Cardiac muscle cell (in vitro differentiated cells and primary cell): Measurements from ENCODE around the gene CDH5. TPM values are rescaled to one million over a fixed set of nuclear protein-coding genes. Genes with fewer than 3 reads are reported as not detected.

Experiments
- DNase-seq, 2 donors: peaks; one replicate each; pipeline versions ENCODE4 v3.0.0 to v3.0.0-alpha.2; 2010 to 2017; ENCODE audit warnings: low read depth in 1 of 2, low spot score in 1 of 2
- H3K27ac ChIP-seq: fragments of 200-600 bp; sonication (generic); 2 replicates; pipeline ENCODE4 v1.5.1; 2016
- H3K27me3 ChIP-seq: fragments of 200-600 bp; sonication (generic); 2 replicates; pipeline ENCODE4 v1.6.0; 2016; ENCODE audit warnings: control low read depth
- H3K36me3 ChIP-seq: fragments of 200-600 bp; sonication (generic); 2 replicates; pipeline ENCODE4 v1.5.1; 2016; ENCODE audit warnings: control low read depth
- H3K4me1 ChIP-seq: fragments of 200-600 bp; sonication (generic); 2 replicates; pipeline ENCODE4 v1.8.1; 2017; ENCODE audit warnings: low read depth, mild to moderate bottlenecking, mixed run types
- H3K4me3 ChIP-seq: fragments of 200-600 bp; sonication (generic); 2 replicates; pipeline ENCODE4 v1.5.1; 2016; ENCODE audit warnings: mild to moderate bottlenecking
- H3K9me3 ChIP-seq: fragments of 200-600 bp; sonication (generic); 2 replicates; pipeline ENCODE4 v1.5.1; 2017; ENCODE audit warnings: low read depth, mild to moderate bottlenecking, control low read depth
- polyA plus RNA-seq: library from polyadenylated mRNA; unstranded; fragments of >200 nt; fragmentation: Nextera tagmentation; extraction: Ambion mirVana; gene quantifications from 2 replicates; pipeline ENCODE4 v1.2.1, GENCODE V29; 2016
- total RNA-seq: library from RNA; depleted of rRNA; stranded (reverse); fragments of >200 nt; gene quantifications from 2 replicates; pipeline ENCODE4 v1.2.3, GENCODE V29; 2016
- TF ChIP-seq, protein P1 (sequence below): IDR thresholded peaks from 2 replicates; pipeline ENCODE4 v1.5.1; 2012; ENCODE audit warnings: low read depth, mild to moderate bottlenecking, low read length

Gene CDH5
- total and polyA plus RNA-seq, 2 experiments from 2014 or later: 1.1 to 4.1 TPM

DNA sequence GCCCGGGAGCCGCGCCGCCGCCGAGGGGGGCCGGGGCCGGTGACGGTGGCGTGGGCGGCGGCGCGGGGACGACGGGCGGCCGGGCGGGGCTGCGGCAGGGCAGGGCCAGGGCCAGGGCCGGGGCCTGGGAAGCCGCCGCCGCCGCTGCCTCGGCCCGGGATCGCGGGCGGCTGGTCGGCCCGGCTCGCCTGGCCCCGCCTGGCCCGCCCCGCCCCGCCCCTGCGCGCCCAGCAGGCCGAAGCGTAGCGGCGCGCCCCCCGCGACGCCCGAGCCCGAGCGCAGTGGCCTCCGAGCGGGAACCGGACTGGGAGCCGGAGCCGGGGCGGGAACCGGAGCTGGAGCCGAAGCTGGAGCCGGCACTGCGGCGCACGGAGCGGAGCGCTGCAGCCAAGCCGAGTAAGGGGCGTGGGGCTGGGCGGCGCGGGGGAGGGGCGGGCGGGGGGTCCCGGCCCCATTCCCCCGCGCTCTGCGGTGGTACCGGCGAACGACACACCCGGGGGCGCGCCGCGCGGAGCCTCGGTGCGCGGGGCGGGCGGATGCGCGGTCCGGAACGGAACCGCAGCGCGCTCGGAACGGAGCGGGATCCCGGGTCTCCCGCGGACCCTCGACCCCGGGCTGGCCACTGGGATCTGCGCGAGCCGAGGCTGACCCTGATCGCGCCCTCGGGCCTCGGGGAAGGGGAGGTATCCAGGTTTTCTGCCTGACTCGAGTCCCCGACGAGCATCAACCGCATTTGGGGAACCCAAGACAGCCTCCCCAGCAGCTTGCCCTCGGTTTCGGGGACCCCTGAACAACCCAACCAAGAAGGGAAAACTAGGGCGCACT is 60.8 kb downstream of the CDH5 start, which contains the start of gene BEAN1:
TSS of gene BEAN1 (plus strand) at position 260 of the 825 bp plus-strand sequence. CDS start 10,382 bp downstream, outside the sequence.
- H3K27ac ChIP-seq: no peak within 1 kb of the TSS
- peak within 1 kb of the TSS; percentile 78 for H3K4me3 ChIP-seq
- TF ChIP-seq, protein P1, sequence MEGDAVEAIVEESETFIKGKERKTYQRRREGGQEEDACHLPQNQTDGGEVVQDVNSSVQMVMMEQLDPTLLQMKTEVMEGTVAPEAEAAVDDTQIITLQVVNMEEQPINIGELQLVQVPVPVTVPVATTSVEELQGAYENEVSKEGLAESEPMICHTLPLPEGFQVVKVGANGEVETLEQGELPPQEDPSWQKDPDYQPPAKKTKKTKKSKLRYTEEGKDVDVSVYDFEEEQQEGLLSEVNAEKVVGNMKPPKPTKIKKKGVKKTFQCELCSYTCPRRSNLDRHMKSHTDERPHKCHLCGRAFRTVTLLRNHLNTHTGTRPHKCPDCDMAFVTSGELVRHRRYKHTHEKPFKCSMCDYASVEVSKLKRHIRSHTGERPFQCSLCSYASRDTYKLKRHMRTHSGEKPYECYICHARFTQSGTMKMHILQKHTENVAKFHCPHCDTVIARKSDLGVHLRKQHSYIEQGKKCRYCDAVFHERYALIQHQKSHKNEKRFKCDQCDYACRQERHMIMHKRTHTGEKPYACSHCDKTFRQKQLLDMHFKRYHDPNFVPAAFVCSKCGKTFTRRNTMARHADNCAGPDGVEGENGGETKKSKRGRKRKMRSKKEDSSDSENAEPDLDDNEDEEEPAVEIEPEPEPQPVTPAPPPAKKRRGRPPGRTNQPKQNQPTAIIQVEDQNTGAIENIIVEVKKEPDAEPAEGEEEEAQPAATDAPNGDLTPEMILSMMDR: no peak
- peaks cover 93% of the 10 kb centered on the region for H3K27me3 ChIP-seq
- peak; percentile 54 to 71 for DNase-seq
- H3K4me1 ChIP-seq: no peaks in the 10 kb centered on the region
- H3K36me3 ChIP-seq: no peaks in the 10 kb centered on the region
- no peaks in the 10 kb centered on the region for H3K9me3 ChIP-seq

DNA sequence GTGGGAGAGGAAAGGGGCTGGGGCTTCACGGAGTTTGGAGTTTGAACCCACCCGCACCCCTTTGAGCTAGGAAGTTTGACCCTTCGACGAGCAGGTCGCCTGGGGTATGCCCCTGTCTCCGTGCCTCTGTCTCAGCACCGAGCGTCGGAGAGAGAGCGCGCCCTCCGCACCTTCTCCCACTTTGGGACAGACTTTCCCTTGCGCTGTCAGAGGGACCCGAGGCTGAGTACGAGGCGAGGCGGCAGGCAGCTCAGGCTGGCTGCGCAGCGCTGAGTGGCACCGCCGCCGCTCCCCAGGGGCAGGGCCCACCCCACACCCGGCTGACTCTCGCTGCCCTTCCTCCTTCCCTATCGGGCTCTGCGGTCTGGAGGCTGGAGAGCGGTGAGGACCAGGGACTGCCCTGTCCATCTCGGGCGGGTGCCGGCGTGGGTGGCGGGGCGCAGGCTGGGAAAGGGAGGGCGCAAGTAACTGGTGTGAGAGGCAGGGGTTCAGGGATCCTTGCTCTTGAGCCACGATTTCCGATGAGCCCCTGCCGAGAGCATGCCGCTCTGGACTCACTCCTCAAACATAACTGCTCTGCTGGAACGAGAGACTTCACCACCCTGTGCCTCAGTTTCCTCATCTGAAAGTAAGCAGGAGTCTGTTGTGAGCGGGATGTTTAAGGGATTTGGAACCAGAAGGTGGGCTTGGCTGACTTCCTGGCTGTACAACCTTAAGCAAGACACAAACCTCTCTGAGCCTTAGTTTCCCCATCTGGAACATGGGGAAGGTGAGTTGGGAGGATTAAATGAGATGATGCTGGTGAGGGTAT is 61.6 kb downstream of the CDH5 start:
- Histone ChIP-seq H3K27ac (no peak overlapping the region), H3K4me1 (no peaks in the 10 kb centered on the region), H3K27me3 (peaks cover 85% of the 10 kb centered on the region), H3K9me3 (no peaks in the 10 kb centered on the region), H3K4me3 (peak overlapping the region; percentile 78), H3K36me3 (no peaks in the 10 kb centered on the region)
- peak in 1 of 2 donors; percentile 56 for DNase-seq
- TF ChIP-seq, protein P1: no peak

DNA sequence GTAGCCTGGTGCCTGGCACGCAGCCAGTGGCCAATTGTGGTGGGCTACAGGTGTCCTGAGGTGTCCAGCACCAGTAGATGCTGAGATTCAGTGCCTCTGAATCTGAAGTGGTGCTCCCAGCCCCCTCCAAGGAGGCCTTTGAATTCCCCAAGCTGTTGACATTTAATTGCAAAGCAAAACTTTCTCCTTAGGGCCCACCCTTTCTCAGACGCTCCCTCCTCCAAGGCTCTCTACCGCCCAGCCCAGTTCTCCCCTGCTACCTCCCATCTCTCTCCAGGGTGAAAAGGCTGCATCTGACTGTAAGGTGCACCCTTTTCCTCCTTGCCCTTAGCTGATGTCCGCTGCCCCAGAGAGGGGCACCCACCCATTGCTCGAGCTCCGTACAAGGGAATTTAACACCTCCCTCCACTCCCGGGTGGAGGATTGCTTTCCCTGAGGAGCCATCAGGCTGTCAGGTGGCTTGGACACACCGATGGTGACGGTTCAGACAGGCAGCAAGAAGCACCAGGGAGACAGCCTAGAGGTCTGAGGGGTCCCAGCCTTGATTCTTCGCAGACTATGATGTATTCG is 62.3 kb downstream of the CDH5 start:
- H3K9me3 ChIP-seq: no peaks in the 10 kb centered on the region
- H3K27ac ChIP-seq: no peak overlapping the region
- TF ChIP-seq, protein P1: no peak
- no peak for DNase-seq
- H3K4me3 ChIP-seq: no peak overlapping the region
- H3K4me1 ChIP-seq: no peaks in the 10 kb centered on the region
- no peaks in the 10 kb centered on the region for H3K36me3 ChIP-seq
- H3K27me3 ChIP-seq: peaks cover 78% of the 10 kb centered on the region

DNA sequence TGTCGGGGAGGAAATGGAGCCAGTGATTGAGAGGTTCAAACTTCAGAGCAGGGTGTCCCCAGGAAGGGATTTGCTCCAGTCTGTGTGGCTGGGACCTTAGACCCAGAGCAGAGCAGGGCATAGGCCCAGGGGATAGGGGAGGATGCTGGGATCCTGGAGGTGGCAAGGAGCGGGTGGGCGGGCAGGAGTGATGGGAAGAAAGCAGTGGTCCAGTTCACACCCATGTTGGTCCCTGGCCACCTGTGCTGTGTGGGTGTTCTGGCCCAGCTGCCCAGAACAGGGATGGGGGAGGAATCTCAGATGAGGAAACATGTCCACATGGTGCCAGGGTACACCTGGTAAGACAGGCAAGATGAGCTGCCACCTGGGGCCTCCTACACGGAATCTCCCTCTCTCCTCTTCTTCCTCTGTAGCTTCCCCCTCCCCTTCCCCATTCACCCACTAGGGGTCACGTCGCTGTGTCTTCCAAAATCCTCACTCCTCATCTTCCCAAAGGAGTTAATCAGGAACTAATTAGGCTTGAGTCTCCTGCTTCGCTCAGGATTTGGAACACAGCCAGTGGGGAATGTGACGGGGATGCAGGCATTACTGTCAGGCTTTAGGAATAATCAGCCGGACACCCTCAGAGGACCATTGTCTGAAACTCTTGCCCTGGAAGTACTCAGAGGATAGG is 62.9 kb downstream of the CDH5 start:
- Histone ChIP-seq H3K36me3 (no peaks in the 10 kb centered on the region), H3K27ac (no peak overlapping the region), H3K4me3 (no peak overlapping the region), H3K4me1 (no peaks in the 10 kb centered on the region), H3K27me3 (peaks cover 71% of the 10 kb centered on the region), H3K9me3 (no peaks in the 10 kb centered on the region)
- no peak for DNase-seq
- TF ChIP-seq, protein P1: no peak

DNA sequence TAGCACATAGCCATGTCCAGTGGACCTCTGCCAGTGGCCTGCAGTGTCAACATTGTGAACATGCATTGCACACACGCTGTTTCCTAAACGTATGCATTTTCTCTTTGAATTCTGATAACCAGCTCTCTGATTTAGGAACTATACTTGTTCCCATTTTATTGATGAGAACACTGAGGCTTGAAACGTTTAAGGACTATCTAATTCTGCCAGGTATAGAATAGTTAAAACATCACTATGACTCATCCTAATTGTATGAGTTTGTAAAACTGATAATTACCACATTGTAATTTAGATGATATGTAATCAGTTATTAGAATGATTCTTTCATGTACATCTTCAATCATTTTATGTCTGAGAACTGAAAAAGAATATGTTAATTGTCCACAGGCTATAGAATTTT is 63.7 kb downstream of the CDH5 start:
- Histone ChIP-seq H3K9me3 (no peaks in the 10 kb centered on the region), H3K4me3 (no peak overlapping the region), H3K36me3 (no peaks in the 10 kb centered on the region), H3K4me1 (no peaks in the 10 kb centered on the region), H3K27ac (no peak overlapping the region), H3K27me3 (peaks cover 63% of the 10 kb centered on the region)
- TF ChIP-seq, protein P1: no peak
- DNase-seq: no peak
